ENCODE results near the gene GUCY2F.

DNA sequence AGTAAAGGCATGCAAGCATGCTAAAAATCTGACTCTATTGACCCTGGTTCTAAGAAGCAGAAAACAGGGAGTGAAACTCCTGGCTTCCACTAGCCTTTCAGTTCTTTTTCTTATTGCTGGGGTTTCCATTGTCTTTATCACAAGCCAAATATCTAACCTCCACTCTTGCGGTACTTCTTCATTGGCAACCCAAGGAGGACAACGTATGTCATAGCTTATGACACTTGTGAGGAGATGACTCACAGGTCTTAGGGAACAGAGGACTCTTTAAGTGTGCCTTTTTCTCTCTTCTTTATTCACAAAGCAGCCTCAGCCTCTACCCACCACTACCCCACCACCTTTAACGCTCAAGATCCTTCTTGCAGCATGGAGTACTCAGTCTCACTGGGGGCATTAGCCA, 124.2 kb downstream of the GUCY2F start:
- no peak for TF ChIP-seq CTCF (IDR thresholded peaks at IDR 0.05)
- no peak for TF ChIP-seq EZH2 (IDR thresholded peaks at IDR 0.05)
- TF ChIP-seq EZH2phosphoT487 (IDR thresholded peaks at IDR 0.05) = no peak

All from neural progenitor cell (in vitro differentiated cells).